ENCODE results near the gene ZNF473. TPM values are rescaled to one million over a fixed set of nuclear protein-coding genes. Genes with fewer than 3 reads are reported as not detected.

ZNF473 gene
- total and polyA plus RNA-seq, 2 experiments from 2014 or later, result 3.3 to 18.9 TPM

- Histone ChIP-seq H2AFZ (no peak overlapping the region), H3K4me1 (ENCODE audit: insufficient read depth) (no peaks in the 10 kb centered on the region), H3K4me3 (no peak overlapping the region), H3K9me2 (ENCODE audit: insufficient read depth) (no peaks in the 10 kb centered on the region), H3K27ac (ENCODE audit: low read depth) (no peak overlapping the region), H4K20me1 (replicated peaks; ENCODE audit: insufficient read depth) (no peaks in the 10 kb centered on the region; the same call in 1 of the 2 replicates), H3K79me2 (replicated peaks; ENCODE audit: insufficient read depth) (no peaks in the 10 kb centered on the region), H3F3A (replicated peaks; ENCODE audit: low read depth) (no peaks in the 10 kb centered on the region), H3K4me2 (no peak overlapping the region), H3K27me3 (ENCODE audit: insufficient read depth) (no peaks in the 10 kb centered on the region), H3K36me3 (ENCODE audit: insufficient read depth) (no peaks in the 10 kb centered on the region)
- TF ChIP-seq ZNF114 (CRISPR knock-in tag; IDR thresholded peaks at IDR 0.05), result peak; percentile 100
- no peak for TF ChIP-seq STAT1 (IDR thresholded peaks at IDR 0.05; ENCODE audit: unreplicated experiment)
- 0 out of 4 replicates have a peak, but pooled peaks of 1 of the 2 experiments have one; percentile 2 for TF ChIP-seq CTCF (conservative IDR thresholded peaks at IDR 0.05; ENCODE audit: low read depth in 2 of 2)
- TF ChIP-seq ZNF331 (CRISPR knock-in tag; IDR thresholded peaks at IDR 0.05; ENCODE audit: low read depth), result peak; percentile 65
- TF ChIP-seq, protein P1, sequence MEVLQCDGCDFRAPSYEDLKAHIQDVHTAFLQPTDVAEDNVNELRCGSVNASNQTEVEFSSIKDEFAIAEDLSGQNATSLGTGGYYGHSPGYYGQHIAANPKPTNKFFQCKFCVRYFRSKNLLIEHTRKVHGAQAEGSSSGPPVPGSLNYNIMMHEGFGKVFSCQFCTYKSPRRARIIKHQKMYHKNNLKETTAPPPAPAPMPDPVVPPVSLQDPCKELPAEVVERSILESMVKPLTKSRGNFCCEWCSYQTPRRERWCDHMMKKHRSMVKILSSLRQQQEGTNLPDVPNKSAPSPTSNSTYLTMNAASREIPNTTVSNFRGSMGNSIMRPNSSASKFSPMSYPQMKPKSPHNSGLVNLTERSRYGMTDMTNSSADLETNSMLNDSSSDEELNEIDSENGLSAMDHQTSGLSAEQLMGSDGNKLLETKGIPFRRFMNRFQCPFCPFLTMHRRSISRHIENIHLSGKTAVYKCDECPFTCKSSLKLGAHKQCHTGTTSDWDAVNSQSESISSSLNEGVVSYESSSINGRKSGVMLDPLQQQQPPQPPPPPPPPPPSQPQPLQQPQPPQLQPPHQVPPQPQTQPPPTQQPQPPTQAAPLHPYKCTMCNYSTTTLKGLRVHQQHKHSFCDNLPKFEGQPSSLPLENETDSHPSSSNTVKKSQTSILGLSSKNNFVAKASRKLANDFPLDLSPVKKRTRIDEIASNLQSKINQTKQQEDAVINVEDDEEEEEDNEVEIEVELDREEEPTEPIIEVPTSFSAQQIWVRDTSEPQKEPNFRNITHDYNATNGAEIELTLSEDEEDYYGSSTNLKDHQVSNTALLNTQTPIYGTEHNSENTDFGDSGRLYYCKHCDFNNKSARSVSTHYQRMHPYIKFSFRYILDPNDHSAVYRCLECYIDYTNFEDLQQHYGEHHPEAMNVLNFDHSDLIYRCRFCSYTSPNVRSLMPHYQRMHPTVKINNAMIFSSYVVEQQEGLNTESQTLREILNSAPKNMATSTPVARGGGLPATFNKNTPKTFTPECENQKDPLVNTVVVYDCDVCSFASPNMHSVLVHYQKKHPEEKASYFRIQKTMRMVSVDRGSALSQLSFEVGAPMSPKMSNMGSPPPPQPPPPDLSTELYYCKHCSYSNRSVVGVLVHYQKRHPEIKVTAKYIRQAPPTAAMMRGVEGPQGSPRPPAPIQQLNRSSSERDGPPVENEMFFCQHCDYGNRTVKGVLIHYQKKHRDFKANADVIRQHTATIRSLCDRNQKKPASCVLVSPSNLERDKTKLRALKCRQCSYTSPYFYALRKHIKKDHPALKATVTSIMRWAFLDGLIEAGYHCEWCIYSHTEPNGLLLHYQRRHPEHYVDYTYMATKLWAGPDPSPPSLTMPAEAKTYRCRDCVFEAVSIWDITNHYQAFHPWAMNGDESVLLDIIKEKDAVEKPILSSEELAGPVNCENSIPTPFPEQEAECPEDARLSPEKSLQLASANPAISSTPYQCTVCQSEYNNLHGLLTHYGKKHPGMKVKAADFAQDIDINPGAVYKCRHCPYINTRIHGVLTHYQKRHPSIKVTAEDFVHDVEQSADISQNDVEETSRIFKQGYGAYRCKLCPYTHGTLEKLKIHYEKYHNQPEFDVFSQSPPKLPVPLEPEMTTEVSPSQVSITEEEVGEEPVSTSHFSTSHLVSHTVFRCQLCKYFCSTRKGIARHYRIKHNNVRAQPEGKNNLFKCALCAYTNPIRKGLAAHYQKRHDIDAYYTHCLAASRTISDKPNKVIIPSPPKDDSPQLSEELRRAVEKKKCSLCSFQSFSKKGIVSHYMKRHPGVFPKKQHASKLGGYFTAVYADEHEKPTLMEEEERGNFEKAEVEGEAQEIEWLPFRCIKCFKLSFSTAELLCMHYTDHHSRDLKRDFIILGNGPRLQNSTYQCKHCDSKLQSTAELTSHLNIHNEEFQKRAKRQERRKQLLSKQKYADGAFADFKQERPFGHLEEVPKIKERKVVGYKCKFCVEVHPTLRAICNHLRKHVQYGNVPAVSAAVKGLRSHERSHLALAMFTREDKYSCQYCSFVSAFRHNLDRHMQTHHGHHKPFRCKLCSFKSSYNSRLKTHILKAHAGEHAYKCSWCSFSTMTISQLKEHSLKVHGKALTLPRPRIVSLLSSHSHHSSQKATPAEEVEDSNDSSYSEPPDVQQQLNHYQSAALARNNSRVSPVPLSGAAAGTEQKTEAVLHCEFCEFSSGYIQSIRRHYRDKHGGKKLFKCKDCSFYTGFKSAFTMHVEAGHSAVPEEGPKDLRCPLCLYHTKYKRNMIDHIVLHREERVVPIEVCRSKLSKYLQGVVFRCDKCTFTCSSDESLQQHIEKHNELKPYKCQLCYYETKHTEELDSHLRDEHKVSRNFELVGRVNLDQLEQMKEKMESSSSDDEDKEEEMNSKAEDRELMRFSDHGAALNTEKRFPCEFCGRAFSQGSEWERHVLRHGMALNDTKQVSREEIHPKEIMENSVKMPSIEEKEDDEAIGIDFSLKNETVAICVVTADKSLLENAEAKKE (CRISPR knock-in tag; IDR thresholded peaks at IDR 0.05), result peak; percentile 32; the same call in 1 of the 2 replicates
- TF ChIP-seq EZH2phosphoT487 (IDR thresholded peaks at IDR 0.05; ENCODE audit: unreplicated experiment), result no peak
- no peak for TF ChIP-seq EZH2 (IDR thresholded peaks at IDR 0.05; ENCODE audit: low read depth, unreplicated experiment)
- peak; percentile 79 for TF ChIP-seq CREB1 (CRISPR knock-in tag; IDR thresholded peaks at IDR 0.05; ENCODE audit: low read depth)
- TF ChIP-seq POLR2AphosphoS5 (IDR thresholded peaks at IDR 0.05; ENCODE audit: low read depth), result peak; percentile 48; the same call in 1 of the 2 replicates
- TF ChIP-seq REST (IDR thresholded peaks at IDR 0.05; ENCODE audit: unreplicated experiment), result peak; percentile 93
- H3K4me3 Mint-ChIP-seq, result no peak overlapping the region
- H3K27me3 Mint-ChIP-seq (ENCODE audit: insufficient read depth, low read depth, poor library complexity), result peaks cover 9% of the 10 kb centered on the region
- ATAC-seq, result peak; percentile 98
- peaks cover 3% of the 10 kb centered on the region; the same call in 2 of the 3 replicates for H3K9me3 Mint-ChIP-seq
- H3K27ac Mint-ChIP-seq, result no peak overlapping the region
- DNase-seq (ENCODE audit: low spot score), result peak; percentile 99
- H3K4me1 Mint-ChIP-seq, result no peaks in the 10 kb centered on the region; the same call in 2 of the 3 replicates
- H3K36me3 Mint-ChIP-seq (ENCODE audit: low read depth), result no peaks in the 10 kb centered on the region; the same call in 1 of the 3 replicates
These were observed 38.6 kb upstream of the ZNF473 start for GRCh38 chr19:49987159-49987698.
